ENCODE measurements around the gene MUS81.
A peak's percentile ranks its signal among the peaks of the same experiment; 100 is the strongest.
"Not testable (repeated sequence)": the region's sequence is repeated elsewhere in the genome, so short reads cannot be mapped to it uniquely, and the experiment has no call there.

Gene MUS81

DNA sequence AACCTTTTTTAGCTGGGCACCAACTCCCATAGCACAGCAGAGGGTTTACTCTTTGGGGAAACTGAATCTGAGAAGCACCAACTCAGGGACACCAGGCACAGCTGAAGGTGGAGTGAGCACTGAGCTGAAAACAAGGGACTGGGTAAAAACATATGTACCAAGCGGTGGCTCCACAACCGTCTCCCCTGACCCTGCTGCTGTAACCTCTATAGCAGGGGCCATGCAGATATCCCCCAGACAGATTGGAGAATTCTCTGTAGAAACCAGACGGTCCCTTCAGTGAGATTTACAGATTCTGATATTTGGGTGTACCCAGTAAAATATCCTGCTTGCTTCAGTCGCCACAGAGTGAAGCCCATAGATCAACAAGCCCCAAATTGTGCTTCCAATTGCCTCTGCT is 30.8 kb upstream of the MUS81 start:
- POLR2A ChIA-PET (ENCODE audit: low non-redundant PET): no interaction called here
- no peak for DNase-seq (ENCODE audit: low spot score)
- no peak for TF ChIP-seq CTCF (conservative IDR thresholded peaks at IDR 0.05; ENCODE audit: low read depth)
- CTCF ChIA-PET: interaction anchor here (0.8 kb wide), 1 partner anchor 56 kb away, joined by 4 read pairs; no protein-coding TSS in a partner anchor
- no peak overlapping the region for H3K27ac ChIP-seq

DNA sequence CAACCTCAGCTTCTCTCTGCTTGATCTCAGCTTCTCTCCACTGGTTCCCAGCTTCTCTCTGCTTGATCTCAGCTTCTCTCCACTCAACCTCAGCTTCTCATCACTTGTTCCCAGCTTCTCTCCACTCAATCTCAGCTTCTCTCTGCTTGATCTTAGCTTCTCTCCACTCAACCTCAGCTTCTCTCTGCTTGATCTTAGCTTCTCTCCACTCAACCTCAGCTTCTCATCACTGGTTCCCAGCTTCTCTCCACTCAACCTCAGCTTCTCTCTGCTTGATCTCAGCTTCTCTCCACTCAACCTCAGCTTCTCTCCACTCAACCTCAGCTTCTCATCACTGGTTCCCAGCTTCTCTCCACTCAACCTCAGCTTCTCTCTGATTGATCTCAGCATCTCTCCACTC is 28.0 kb upstream of the MUS81 start:
- H3K27ac ChIP-seq; DNase-seq (ENCODE audit: low spot score); CTCF ChIA-PET: not testable (repeated sequence)
- POLR2A ChIA-PET (ENCODE audit: low non-redundant PET): interaction anchor here (0.8 kb wide), 1 partner anchor 26 kb away, joined by 4 read pairs; no protein-coding TSS in a partner anchor

- POLR2A ChIA-PET (ENCODE audit: low non-redundant PET): interaction anchor here (0.6 kb wide), 2 partner anchors 17 to 66 kb away, joined by 3 read pairs; no protein-coding TSS in a partner anchor
- peak; percentile 92 for DNase-seq (ENCODE audit: low spot score)
- no peak within 1 kb of the TSS for H3K27ac ChIP-seq
- CTCF ChIA-PET: interaction anchor here (0.6 to 0.7 kb wide), 2 partner anchors 122 to 1150 kb away, joined by 3 read pairs; no protein-coding TSS in a partner anchor
- no peak for TF ChIP-seq CTCF (conservative IDR thresholded peaks at IDR 0.05; ENCODE audit: low read depth)
Observed at GRCh38 chr11:65833297-65834030, 26.8 kb upstream of the MUS81 start, which contains the start of gene SNX32. Gene SNX32 (plus strand): TSS chr11:65833963. CDS start chr11:65834066, 103 bp downstream.

- H3K27ac ChIP-seq: no peak overlapping the region
- ChIA-PET CTCF (no interaction called here), POLR2A (ENCODE audit: low non-redundant PET) (interaction anchor here (0.6 kb wide), 1 partner anchor 16 kb away, joined by 3 read pairs; no protein-coding TSS in a partner anchor)
- no peak for TF ChIP-seq CTCF (conservative IDR thresholded peaks at IDR 0.05; ENCODE audit: low read depth)
- DNase-seq (ENCODE audit: low spot score): no peak
Observed at GRCh38 chr11:65834202-65834601, 26.0 kb upstream of the MUS81 start.

GRCh38 chr11:65842144-65842543 is 18.1 kb upstream of the MUS81 start:
- POLR2A ChIA-PET (ENCODE audit: low non-redundant PET): no interaction called here
- CTCF ChIA-PET: no interaction called here

GRCh38 chr11:65843811-65844210 is 16.4 kb upstream of the MUS81 start:
- H3K27ac ChIP-seq: no peak overlapping the region
- POLR2A ChIA-PET (ENCODE audit: low non-redundant PET): no interaction called here
- no peak for DNase-seq (ENCODE audit: low spot score)
- CTCF ChIA-PET: no interaction called here
- TF ChIP-seq CTCF (conservative IDR thresholded peaks at IDR 0.05; ENCODE audit: low read depth): no peak

More at GRCh38 chr11:65842144-65842543, 18.1 kb upstream of the MUS81 start:
- no peak for TF ChIP-seq CTCF (conservative IDR thresholded peaks at IDR 0.05; ENCODE audit: low read depth)
- no peak overlapping the region for H3K27ac ChIP-seq
- no peak for DNase-seq (ENCODE audit: low spot score)

DNA sequence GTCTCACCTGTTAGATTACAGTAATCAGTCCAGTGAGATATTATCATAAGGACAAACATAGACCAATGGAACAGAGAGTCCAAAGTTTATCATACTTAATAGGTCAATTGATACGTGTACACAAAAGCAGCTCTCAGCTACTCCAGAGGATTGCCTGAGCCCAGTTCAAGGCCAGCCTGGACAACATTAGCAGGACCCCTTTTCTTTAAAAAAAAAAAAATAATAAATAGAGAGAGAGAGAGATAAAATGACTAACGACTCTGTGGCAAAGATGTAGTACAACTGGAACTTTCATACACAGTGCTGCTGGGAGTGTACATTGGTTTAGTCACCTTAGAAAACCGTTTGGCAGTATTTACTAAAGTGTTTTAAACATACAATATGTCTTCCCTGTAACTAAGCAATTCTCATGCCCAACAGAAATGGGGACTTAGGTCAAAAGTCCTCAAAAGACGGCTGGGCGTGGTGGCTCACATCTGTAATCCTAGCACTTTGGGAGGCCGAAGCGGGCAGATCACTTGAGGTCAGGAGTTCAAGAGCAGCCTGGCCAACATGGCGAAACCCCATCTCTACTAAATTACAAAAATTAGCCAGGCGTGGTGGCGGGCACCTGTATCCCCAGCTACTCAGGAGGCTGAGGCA is 15.9 kb upstream of the MUS81 start:
- CTCF ChIA-PET: interaction anchor here (0.6 kb wide), 2 partner anchors 133 to 321 kb away, joined by 4 to 6 read pairs; no protein-coding TSS in a partner anchor
- no peak for DNase-seq (ENCODE audit: low spot score)
- TF ChIP-seq CTCF (conservative IDR thresholded peaks at IDR 0.05; ENCODE audit: low read depth): no peak
- H3K27ac ChIP-seq: no peak overlapping the region
- POLR2A ChIA-PET (ENCODE audit: low non-redundant PET): no interaction called here

All from RWPE1 (cell line).